CD4-positive, alpha-beta T cell treated with Interleukin-17A for 1 hour (primary cell): Measurements from ENCODE around the gene SBNO1.
"Not testable (repeated sequence)": the region's sequence is repeated elsewhere in the genome, so short reads cannot be mapped to it uniquely, and the experiment has no call there.

ENCODE experiments used
- DNase-seq: peaks from one replicate; pipeline ENCODE4 v3.0.0-alpha.2; 2020

Gene SBNO1

GRCh38 chr12:123364532-123365024, at the start of gene SBNO1:
Gene SBNO1 (minus strand): TSS chr12:123364847. CDS start chr12:123350441, 14,406 bp downstream.
- DNase-seq = peak; percentile 92

GRCh38 chr12:123410041-123410412, 45.4 kb upstream of the SBNO1 start:
- no peak for DNase-seq

DNA sequence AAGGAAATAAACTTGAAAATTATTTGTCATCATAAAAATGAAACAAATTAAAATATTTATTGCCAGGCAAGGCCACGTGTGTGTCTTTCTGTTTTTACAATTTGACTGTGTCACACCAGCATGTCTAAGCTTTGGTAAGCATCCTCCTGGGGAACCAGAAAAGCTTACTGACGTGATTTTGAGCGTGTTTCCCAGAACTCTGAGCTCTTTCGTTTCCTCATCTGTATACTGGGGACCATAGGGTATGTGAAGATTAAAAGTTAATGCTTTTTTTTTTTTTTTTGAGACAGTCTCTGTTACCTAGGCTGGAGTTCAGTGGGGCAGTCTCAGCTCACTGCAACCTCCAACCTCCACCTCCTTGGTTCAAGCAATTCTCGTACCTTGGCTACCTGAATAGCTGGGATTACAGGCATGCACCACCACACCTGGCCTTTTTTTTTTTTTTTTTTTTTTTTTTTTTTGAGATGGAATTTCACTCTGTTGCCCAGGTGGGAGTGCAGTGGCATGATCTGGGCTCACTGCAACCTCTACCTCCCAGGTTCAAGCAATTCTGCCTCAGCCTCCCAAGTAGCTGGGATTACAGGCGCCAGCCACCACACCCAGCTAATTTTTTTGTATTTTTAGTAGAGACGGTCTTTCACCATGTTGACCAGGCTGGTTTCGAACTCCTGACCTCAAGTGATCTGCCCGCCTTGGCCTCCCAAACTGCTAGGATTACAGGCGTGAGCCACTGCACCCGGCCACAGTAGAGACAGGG, 44.8 kb upstream of the SBNO1 start:
- DNase-seq = not testable (repeated sequence)

- DNase-seq = not testable (repeated sequence)
Observed at GRCh38 chr12:123408619-123409018, 44.0 kb upstream of the SBNO1 start.

GRCh38 chr12:123407934-123408333, 43.3 kb upstream of the SBNO1 start:
- not testable (repeated sequence) for DNase-seq

DNA sequence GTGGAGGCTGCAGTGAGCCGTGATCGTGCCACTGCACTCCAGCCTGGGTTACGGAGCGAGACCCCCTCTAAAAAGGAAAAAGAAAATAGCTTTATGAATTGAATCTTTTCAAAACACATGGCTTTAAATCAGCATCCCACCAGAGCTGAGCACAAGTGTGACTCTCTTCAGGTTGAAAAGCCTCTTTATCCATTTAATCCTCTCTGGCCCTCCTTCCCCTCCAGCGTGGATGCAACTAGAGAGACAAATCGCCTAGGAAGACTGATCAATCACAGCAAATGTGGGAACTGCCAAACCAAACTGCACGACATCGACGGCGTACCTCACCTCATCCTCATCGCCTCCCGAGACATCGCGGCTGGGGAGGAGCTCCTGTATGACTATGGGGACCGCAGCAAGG, 42.6 kb upstream of the SBNO1 start:
- not testable (repeated sequence) for DNase-seq

- DNase-seq = no peak
Observed at GRCh38 chr12:123404581-123404980, 39.9 kb upstream of the SBNO1 start.

- DNase-seq = no peak
Observed at GRCh38 chr12:123401753-123402683, 37.4 kb upstream of the SBNO1 start.

- no peak for DNase-seq
Observed at GRCh38 chr12:123399255-123399617, 34.6 kb upstream of the SBNO1 start.

- DNase-seq = no peak
Observed at GRCh38 chr12:123398550-123399254, 34.1 kb upstream of the SBNO1 start.

- no peak for DNase-seq
Observed at GRCh38 chr12:123398177-123398549, 33.5 kb upstream of the SBNO1 start.

- no peak for DNase-seq
Observed at GRCh38 chr12:123397400-123397799, 32.8 kb upstream of the SBNO1 start.

DNA sequence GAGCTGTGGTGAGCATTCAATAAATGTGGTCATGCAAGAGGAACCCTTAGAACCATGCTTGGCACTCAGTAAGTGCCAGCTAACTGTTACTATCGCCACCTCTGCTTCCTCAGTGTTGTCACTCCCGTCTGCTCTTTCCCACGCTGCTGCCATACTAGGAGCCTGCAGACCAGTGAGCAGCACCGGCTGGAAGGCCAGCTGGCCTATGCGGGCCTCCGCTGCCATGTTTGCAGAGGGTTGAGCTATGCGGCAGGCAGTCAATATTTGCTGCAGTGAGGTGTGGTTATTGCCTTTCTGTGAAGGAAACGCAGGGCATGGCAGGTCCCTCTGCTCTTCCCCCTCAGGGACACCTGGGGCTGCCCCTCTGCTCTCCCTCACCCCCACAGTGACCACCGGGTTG, 32.3 kb upstream of the SBNO1 start:
- no peak for DNase-seq

- no peak for DNase-seq
Observed at GRCh38 chr12:123396543-123396942, 31.9 kb upstream of the SBNO1 start.

- no peak for DNase-seq
Observed at GRCh38 chr12:123395236-123395635, 30.6 kb upstream of the SBNO1 start.

DNA sequence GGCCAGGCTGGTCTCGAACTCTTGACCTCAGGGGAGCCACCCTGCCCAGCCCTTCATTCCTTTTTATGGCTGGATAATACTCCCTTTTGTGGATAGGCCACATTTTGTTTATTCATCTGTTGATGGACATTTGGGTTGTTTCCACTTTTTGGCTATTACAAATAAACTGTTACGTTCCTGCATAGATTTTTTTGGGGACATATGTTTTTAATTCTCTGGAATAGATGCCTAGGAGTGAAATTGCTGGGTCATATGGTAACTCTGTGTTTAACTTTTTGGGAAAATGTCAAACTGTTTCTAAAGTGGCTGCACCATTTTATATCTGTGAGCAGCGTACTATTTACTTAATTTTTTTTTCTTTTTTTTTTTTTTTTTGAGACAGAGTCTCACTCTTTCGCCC, 29.1 kb upstream of the SBNO1 start:
- DNase-seq = no peak

- no peak for DNase-seq
Observed at GRCh38 chr12:123391546-123392343, 27.1 kb upstream of the SBNO1 start.

- no peak for DNase-seq
Observed at GRCh38 chr12:123390498-123391426, 26.1 kb upstream of the SBNO1 start.

GRCh38 chr12:123389560-123390351, 25.1 kb upstream of the SBNO1 start:
- DNase-seq = no peak

GRCh38 chr12:123388951-123389559, 24.4 kb upstream of the SBNO1 start:
- no peak for DNase-seq
